OCI-LY7 (cell line): Measurements from ENCODE around the gene FAM161A. TPM values are rescaled to one million over a fixed set of nuclear protein-coding genes. Genes with fewer than 3 reads are reported as not detected.
"Not testable (repeated sequence)": the region's sequence is repeated elsewhere in the genome, so short reads cannot be mapped to it uniquely, and the experiment has no call there.

Source experiments
- BruUV-seq: library from RNA; stranded (reverse); fragments of 400-500 nt; replicated peaks from 2 replicates; lab custom pipeline; 2021; lab: Mats Ljungman, UMichigan
- CTCF ChIA-PET: fragments of 300-600 bp; sonication (Branson Sonifier 250); formaldehyde crosslinking; loops from one replicate; lab custom pipeline; 2022; ENCODE audit warnings: antibody characterized with exemption; ENCODE audit not compliant: unreplicated experiment; lab: Charles Lee
- POLR2A ChIA-PET: fragments of 300-600 bp; sonication (Branson Sonifier 250); formaldehyde crosslinking; loops from one replicate; lab custom pipeline; 2022; ENCODE audit warnings: antibody characterized with exemption; lab: Charles Lee
- DNase-seq: peaks from one replicate; pipeline ENCODE4 v3.0.0-alpha.2; 2015; ENCODE audit warnings: low spot score
- H2AFZ ChIP-seq: fragments of 200-600 bp; sonication (generic), shearing (Covaris generic); 2 replicates; pipeline ENCODE4 v1.6.1; 2014; ENCODE audit warnings: mild to moderate bottlenecking, antibody characterized with exemption, low read length, moderate library complexity
- H3K27ac ChIP-seq: fragments of 200-600 bp; sonication (generic); 2 replicates; pipeline ENCODE4 v1.5.1; 2014; ENCODE audit warnings: mixed run types, low read depth, mild to moderate bottlenecking, moderate library complexity, low read length, inconsistent platforms; ENCODE audit not compliant: poor library complexity, severe bottlenecking
- H3K36me3 ChIP-seq: fragments of 200-600 bp; sonication (generic); 2 replicates; pipeline ENCODE4 v1.6.1; 2014; ENCODE audit warnings: mild to moderate bottlenecking, antibody characterized with exemption, low read length, moderate library complexity, mixed read lengths; ENCODE audit not compliant: insufficient read depth
- H3K4me1 ChIP-seq: fragments of 200-600 bp; sonication (generic); 2 replicates; pipeline ENCODE4 v1.5.1; 2014; ENCODE audit warnings: mild to moderate bottlenecking, low read length; ENCODE audit not compliant: insufficient read depth, poor library complexity, severe bottlenecking
- H3K4me2 ChIP-seq: fragments of 200-600 bp; sonication (generic); 2 replicates; pipeline ENCODE4 v1.6.1; 2014; ENCODE audit warnings: mild to moderate bottlenecking, low read length
- H3K4me3 ChIP-seq: fragments of 200-600 bp; sonication (generic); 2 replicates; pipeline ENCODE4 v1.5.1; 2014; ENCODE audit warnings: mild to moderate bottlenecking, low read depth, low read length; ENCODE audit not compliant: poor library complexity, severe bottlenecking
- H3K79me2 ChIP-seq: fragments of 200-600 bp; sonication (generic); 2 replicates; pipeline ENCODE4 v1.6.1; 2016; ENCODE audit warnings: low read depth, mild to moderate bottlenecking, low read length, moderate library complexity, mixed read lengths; ENCODE audit not compliant: insufficient read depth
- H3K9me2 ChIP-seq: fragments of 200-600 bp; sonication (generic); 2 replicates; pipeline ENCODE4 v1.6.1; 2016; ENCODE audit warnings: mild to moderate bottlenecking, low read length, mixed read lengths; ENCODE audit not compliant: insufficient read depth
- H3K9me3 ChIP-seq: fragments of 200-600 bp; sonication (generic); 2 replicates; pipeline ENCODE4 v1.6.1; 2014; ENCODE audit warnings: mild to moderate bottlenecking, mixed run types, low read length, mixed read lengths
- H4K20me1 ChIP-seq: fragments of 200-600 bp; sonication (generic); 2 replicates; pipeline ENCODE4 v1.6.1; 2014; ENCODE audit warnings: mild to moderate bottlenecking, antibody characterized with exemption, low read length, moderate library complexity, mixed read lengths; ENCODE audit not compliant: insufficient read depth
- CTCF ChIP-seq: fragments of 200-600 bp; sonication (generic); conservative IDR thresholded peaks from 2 replicates; pipeline ENCODE4 v1.5.1; 2014; ENCODE audit warnings: mild to moderate bottlenecking, antibody characterized with exemption, low read length, moderate library complexity, mixed read lengths
- EZH2phosphoT487 ChIP-seq: fragments of 200-600 bp; sonication (generic); IDR thresholded peaks from 2 replicates; pipeline ENCODE4 v1.6.1; 2018; ENCODE audit warnings: low read depth, borderline replicate concordance, mild to moderate bottlenecking, mixed run types, antibody characterized with exemption, low read length, moderate library complexity, mixed read lengths
- intact Hi-C: fragments of 100-400 bp; cut with micrococcal nuclease; formaldehyde crosslinking; loops from one replicate; pipeline ENCODE4 v1.10.0; 2022; ENCODE audit not compliant: unreplicated experiment
- total RNA-seq, 2 experiments: library from RNA; depleted of rRNA in 1 of 2; stranded (reverse); fragments of >200 nt in 1 of 2; shearing (Covaris generic) in 1 of 2; gene quantifications; 2 replicates each; pipeline ENCODE4 v1.2.3, GENCODE V29; 2014 to 2022

Gene FAM161A
- total RNA-seq, 2 experiments from 2014 or later: 3.5 to 4.6 TPM

DNA sequence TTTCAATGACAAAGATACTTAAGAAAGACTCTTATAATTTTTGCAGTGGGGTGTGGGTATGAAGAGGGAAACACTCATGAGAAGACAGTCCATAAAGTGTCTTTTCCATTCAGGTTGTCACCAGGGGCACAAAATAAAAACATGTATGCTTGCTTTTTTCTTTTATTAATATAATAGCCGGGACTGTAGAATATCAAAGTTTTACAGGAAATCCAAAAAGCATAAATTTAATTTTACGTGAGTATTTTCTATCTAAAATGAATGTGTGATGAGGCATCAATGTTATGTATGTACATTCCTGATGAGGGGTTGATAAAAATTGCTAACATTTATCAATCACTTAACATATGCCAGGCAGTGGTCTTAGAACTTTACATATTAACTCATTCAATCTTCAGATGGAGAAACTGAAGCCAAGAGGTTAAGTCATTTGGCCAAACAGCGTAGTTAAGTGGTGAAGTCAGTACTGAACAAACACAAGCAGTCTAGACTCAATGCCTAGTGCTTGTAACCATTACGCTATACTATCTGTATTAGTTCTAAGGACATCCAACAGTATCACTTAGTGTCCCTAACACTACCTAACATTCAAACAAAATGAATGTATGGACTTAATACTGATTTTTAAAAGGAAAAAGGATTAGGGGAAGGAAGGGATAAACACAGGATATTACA is 23.8 kb upstream of the FAM161A start:
- no peak overlapping the region for H3K27ac ChIP-seq
- H2AFZ ChIP-seq: no peak overlapping the region
- no peaks in the 10 kb centered on the region for H3K9me2 ChIP-seq
- H3K4me1 ChIP-seq: no peaks in the 10 kb centered on the region
- H3K9me3 ChIP-seq: no peaks in the 10 kb centered on the region
- no TSS peak for BruUV-seq
- H3K79me2 ChIP-seq: peaks cover 13% of the 10 kb centered on the region; the same call in 1 of the 2 replicates
- no peaks in the 10 kb centered on the region for H4K20me1 ChIP-seq
- H3K4me3 ChIP-seq: no peak overlapping the region
- POLR2A ChIA-PET: no interaction called here
- no peak for DNase-seq
- peaks cover 100% of the 10 kb centered on the region for H3K36me3 ChIP-seq
- CTCF ChIA-PET: no interaction called here
- no peak for TF ChIP-seq CTCF
- TF ChIP-seq EZH2phosphoT487: no peak
- no peak overlapping the region for H3K4me2 ChIP-seq
- intact Hi-C loops: no loop called here

DNA sequence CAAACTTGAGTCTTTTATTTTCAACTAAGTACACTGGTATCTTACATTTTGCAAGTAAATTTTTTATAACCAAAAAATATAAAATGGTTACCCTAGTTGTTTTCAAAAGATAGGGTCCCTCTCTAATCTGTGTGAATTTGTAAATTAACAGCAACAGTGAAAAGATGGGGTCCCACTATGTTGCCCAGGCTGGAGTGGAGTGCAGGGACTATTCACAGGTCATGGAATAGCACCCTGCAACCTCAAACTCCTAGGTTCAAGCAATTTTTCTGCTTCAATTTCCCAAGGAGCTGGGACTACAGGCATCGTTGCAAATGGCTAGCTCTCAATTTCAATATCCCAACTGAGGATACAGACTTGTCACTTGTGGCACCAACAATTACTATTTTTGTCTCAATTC is 22.5 kb upstream of the FAM161A start:
- Histone ChIP-seq H3K4me3 (no peak overlapping the region), H3K27ac (no peak overlapping the region), H3K4me1 (no peaks in the 10 kb centered on the region), H4K20me1 (no peaks in the 10 kb centered on the region), H3K9me3 (no peaks in the 10 kb centered on the region), H2AFZ (no peak overlapping the region), H3K9me2 (no peaks in the 10 kb centered on the region), H3K4me2 (no peak overlapping the region), H3K79me2 (peaks cover 13% of the 10 kb centered on the region; the same call in 1 of the 2 replicates), H3K36me3 (peaks cover 100% of the 10 kb centered on the region)
- TF ChIP-seq EZH2phosphoT487 (no peak), CTCF (no peak)
- CTCF ChIA-PET: no interaction called here
- POLR2A ChIA-PET: no interaction called here
- no peak for DNase-seq
- no TSS peak for BruUV-seq
- intact Hi-C loops: no loop called here

DNA sequence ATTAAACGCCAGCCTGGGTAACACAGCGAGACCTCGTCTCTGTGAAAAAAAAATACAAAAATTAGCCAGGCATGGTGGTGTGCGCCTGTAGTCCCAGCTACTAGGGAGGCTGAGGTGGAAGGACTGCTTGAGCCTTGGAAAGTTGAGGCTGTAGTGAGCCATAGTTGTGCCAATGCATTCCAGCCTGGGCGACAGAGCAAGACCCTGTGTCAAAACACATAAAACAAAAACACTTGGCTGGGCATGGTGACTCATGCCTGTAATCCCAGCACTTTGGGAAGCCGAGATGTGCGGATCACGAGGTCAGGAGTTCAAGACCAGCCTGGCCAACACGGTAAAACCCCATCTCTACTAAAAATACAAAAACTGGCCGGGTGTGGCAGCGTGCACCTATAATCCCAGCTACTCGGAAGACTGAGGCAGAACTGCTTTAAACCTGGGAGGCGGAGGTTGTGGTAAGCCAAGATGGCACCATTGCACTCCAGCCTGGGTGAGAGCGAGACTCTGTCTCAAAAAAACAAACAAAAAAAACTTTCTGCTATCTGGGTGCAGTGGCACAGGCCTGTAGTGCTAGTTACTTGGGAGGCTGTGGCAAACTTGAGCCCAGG is 12.7 kb upstream of the FAM161A start:
- peaks cover 89% of the 10 kb centered on the region for H3K36me3 ChIP-seq
- DNase-seq, H3K4me2 ChIP-seq, CTCF ChIA-PET, H4K20me1 ChIP-seq, H3K79me2 ChIP-seq, H3K27ac ChIP-seq, H3K9me3 ChIP-seq, H3K9me2 ChIP-seq, BruUV-seq, H3K4me3 ChIP-seq, H3K4me1 ChIP-seq, H2AFZ ChIP-seq: not testable (repeated sequence)
- POLR2A ChIA-PET: interaction anchor here (0.6 to 1.3 kb wide), 2 partner anchors 14 to 845 kb away, joined by 3 to 5 read pairs; no protein-coding TSS in a partner anchor
- intact Hi-C loops: loop anchor here (2.0 kb wide), 1 partner anchor 14 kb away; no protein-coding TSS in a partner anchor
